B cell (primary cell): ENCODE measurements around the gene ZBTB7A.

Experiments used
- CTCF ChIP-seq: fragments of 200-600 bp; IDR thresholded peaks from one replicate; pipeline ENCODE4 v1.8.0; 2022; ENCODE audit warnings: antibody characterized with exemption, mild to moderate bottlenecking
- EZH2 ChIP-seq: IDR thresholded peaks from 2 replicates; pipeline ENCODE4 v1.6.1; 2012; ENCODE audit warnings: borderline replicate concordance, low read depth, mild to moderate bottlenecking, moderate library complexity, low read length; ENCODE audit not compliant: insufficient read depth, poor library complexity, severe bottlenecking

DNA sequence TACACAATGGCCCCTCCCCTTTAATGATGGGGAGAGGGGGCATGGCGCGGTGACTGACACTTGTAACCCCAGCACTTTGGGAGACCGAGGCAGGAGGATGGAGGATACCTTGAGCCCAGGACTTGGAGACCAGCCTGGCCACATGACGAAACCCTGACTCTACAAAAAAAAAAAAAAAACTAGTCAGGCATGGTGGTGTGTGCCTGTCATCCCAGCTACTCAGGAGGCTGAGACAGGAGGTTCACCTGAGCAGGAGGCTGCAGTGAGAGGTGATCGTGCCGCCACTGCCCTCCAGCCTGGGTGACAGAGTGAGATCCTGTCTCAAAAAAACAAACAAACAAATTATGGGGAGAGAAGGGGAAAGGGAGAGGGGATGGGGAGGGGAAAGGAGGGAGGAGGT, 13.8 kb upstream of the ZBTB7A start:
- TF ChIP-seq CTCF (no peak), EZH2 (no peak)
